GM19238 (cell line): ENCODE results near the gene SPNS3.
A peak's percentile ranks its signal among the peaks of the same experiment; 100 is the strongest.

Experiments
- DNase-seq: peaks from one replicate; pipeline ENCODE4 v3.0.0; 2011; ENCODE audit warnings: low spot score; ENCODE audit not compliant: insufficient read length

The SPNS3 gene

DNA sequence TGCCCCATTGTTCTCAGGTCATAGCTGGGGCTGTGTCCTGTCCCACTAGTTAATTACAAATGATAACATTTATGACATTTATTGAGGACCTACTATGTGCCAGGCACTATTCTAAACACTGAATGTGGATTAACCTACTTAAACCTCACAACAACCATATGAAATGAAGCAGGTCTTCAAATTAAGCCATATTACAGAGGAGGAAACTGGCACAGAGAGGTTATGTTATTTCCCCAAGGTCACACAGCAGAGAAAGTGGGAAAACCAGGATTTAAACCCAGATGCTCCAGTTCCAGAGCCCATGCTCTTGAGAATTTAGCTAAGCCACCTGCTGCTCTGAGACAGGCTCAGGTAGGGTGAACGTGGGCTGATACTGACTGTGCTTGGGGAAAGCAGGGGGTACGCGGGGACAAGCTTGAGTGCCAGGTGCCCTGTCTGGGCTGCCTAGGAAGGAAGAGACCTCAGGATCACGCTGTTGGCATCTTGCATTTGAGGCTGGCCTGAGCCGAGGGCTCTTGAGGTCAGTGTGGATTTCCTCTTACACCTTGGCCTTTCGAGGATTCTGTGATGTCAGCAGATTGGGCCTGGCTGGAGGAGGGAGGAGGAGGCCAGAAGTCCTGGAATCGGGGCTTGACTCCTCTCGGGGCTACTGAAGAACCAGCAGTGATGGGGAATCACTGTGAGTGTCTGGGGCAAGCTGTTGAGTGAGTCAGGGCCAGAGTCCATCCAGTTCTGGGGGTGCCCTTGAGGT is 73.8 kb downstream of the SPNS3 start:
- no peak for DNase-seq

DNA sequence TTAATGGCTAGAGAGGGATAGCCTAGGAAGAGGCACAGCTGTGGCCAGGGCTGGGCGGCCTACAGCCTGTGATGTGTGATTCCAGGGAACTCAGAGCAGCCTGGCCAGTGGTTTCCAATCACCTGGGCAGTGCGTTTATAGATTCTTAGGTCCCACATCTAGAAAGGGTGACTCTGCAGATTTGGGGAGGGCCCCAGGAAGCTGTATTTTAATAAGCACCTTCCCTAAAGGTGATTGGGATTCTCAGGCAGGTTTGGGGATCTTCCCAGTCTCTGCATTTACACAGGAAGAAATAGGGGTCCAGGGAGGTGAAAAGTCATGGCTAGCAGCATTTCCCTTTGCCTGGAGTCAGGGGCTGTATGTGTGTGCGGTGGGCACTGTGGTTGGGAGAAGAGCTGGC is 74.5 kb downstream of the SPNS3 start:
- no peak for DNase-seq

DNA sequence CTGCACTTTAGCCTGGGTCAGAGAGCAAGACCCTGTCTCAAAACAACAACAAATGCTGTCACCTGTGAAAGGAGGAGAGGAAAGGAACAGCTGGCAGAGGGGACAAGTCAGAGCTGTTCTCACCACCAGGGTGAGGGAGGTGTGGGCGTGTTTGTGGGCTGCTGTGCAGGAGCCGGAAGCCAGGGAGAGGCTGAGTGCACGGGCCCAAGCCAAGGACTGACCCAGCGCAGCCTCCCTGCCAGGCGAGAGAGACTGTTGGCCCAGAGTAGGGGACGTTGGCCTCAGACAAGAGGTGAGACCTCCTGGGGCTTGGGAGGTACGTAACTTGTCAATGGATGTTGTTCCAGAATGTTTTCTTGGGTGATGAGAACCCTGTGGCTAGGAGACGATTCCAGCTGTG is 75.7 kb downstream of the SPNS3 start:
- DNase-seq = peak; percentile 69

DNA sequence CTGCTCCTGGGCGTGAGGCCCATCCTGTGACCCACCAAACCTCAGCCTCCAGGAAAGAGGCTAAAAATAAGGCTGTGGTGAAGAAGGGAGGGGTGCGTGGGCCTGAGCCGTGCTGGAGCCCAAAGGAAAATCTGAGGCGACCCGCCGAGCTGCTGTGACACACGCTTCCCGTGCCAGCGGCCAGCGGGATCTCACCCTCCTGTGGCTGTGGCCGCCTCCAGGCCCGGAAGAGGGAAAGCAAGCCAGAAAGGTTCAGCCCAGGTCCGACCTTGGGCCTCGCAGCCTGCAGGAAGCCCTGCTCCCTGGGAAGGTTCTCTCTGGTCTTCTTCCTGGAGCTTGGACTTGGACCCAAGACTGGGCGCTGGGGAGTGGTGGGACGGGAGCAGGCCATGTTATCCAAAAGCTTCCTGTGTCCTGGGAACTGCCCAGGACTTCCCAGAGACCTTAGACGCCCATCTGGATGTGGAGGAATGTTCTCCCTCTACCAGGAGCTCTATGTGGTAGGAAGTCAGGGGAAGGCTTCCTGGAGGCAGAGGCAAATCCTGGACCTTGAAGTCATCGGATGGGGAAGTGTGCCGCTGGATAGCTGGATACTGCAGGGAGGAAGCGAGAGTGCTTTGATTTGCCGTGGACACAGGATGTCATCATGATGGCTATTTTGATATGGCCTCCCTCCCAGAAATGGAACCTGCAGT is 76.3 kb downstream of the SPNS3 start:
- DNase-seq = no peak

DNA sequence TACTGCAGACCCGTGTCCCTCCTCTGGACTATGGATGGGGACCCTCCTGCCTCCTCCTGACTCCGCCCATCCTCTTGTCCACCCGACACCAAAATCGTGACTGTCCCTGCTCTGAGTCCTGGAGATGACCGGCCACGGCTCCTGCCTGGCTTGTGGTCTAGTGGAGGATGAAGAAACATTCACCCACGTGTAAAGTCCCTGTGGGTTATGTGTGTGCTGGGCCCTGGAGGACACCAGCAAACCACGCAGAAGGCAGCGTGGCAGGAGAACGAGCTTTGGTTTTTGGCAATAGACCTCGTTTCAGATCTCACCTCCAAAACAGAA is 76.8 kb downstream of the SPNS3 start:
- no peak for DNase-seq

DNA sequence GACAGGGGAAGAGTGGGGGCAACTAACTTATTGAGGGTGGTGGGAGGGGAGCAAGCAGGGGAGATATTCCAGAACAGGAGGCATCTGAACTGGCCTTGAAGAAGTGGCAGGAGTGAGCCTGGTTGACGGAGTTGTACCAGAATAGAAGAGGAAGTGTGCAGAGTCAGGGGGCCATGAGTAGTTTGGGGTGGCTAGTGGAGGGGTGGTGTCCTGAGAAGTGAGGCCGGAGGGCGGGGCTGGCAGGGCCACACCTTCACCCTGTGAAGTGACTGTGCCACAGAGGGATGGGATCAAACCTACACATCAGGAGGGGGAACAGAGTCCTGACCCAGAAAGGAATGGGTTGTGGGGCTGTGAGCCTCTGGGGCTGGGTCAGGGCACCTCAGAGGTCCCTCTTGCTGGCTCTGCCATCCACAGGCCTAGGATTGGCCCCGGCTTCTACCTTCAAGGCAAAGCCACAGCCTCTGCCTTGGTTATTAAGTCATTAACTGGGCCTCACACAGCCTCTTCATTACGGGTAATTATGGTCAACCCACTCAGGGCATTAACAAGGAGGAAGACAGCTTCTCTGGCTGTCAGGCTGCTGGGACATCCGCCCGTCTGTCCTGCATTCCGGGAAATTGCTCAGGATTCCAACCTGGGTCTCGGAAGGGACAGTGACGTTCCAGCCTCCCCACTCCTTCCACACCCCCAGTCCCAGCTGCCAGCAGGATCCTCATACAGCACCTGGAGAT is 77.6 kb downstream of the SPNS3 start:
- DNase-seq = no peak

DNA sequence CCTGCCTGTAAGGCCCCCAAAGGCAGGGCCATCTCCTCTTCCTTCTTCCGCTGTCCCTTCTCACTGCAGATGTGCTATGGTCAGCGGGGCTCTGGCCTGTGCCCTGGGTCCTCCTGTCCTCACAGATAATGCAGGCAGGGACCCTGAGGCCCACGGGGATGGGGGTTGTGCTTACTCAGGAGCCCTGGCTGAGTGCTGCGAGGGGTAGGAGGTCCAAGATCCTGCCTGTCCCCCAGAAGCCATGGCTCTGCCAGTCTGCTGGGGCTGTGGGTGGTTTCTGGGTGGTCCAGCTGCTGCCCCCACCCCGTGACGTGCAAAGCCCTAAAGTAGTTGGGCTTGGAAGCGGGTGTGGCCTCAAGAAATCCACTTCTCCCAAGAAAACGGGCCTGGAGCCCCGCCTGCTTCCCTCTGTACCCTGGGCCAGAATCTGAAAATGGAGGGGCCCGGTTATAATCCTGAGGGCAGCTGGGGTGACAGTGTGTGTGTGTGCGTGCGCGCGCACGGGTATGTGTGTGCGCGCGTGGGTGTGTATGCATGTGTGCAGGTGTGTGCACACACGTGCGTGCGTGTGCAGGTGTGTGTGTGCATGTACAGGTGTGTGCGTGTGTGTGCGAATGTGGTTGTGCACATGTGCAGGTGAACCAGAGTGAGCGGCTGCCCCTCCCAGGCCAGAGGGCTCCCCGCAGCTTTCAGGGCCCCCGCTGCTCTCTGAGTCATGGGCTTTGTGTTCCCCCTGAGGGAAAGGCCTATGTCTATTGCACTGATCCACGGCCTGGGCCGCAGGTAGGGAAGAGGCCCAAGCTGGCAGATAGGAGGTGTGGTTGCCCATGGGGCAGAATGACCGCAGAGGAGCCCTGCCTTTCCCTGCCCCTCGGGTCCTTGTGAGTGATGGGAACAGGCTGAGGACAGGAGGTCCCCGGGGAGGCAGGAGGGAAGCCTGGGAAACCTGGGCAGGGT is 78.7 kb downstream of the SPNS3 start:
- DNase-seq = no peak

DNA sequence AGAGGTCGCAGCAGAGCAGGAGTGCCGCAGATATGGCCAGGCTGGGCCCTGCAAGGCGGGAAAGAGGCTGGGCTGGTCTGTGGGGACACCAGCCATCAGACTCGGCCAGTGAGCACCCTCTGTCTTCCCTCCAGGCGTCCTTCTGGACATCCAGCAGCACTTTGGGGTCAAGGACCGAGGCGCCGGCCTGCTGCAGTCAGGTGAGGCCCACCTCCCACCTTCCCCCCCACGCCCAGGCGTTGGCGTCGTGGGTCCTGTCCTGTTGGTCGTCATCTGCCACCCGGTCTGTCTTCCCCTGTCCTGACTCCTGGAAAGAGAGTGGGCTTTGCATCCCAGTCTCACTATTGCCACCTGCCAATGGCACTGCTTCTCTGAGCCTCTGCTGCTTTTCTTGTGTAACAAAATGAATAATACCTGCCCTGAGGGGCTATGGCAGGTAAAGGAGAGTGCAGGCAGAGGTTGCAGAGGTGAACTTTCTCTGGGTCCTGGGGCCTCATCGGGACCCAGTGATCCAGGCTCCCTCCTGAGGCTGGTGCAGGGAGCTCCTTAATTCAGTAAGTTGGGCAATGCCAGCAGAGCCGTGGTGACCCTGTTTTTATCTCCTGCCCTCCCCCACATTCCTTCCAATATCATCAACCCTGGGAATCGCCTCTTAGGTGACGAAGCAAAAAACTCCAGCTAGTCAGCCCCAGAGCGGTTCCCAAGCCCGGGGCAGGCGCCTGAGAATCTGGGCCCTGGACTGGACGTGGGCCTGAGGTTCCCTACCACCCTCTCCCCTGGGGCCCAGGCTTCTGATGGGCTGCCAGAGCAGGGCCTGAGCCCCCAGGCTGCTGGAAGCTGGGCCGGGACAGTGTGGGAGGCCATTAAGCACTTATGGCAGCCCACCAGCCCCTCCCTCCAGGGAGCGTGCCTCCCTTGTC is 79.6 kb downstream of the SPNS3 start:
- no peak for DNase-seq

DNA sequence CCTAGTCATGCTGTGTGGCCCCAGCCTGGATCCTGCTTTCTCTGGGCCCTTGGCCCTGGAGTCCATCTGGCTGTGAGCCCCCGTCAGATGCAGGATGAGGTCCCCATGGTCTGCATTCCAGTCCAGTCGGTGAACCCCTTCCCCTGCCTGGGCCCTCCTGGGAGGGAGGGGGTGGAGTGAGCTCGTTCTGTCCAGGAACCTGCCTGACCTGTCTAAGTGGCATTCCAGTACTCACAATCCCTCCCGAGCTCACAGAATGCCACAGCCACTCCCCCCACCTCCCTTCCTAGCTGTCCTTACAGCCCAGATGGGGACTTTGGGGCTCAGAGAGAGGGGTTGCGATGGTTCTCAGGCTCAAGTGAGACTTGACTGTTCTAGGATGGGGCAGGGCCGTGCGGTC is 80.5 kb downstream of the SPNS3 start:
- DNase-seq = no peak

DNA sequence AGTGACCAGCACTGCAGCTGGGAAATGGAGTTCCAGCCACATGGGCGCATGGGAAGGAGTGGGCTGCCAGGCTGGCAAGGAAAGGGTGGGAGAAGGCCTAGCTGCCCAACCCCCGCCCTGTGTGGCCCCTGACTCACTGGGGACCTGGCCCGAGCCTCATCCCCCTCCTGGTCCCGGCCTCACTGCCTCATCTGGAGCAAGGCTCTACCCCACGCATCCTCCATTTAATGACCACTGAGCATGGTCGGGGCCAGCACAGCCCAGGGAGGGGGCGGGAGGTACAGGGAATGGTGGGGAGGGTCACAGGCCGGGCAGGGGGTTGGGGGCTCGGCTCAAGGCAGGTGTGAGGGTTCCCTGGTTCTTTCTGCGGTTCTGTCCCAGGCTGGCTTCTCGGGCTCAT is 81.0 kb downstream of the SPNS3 start:
- no peak for DNase-seq

DNA sequence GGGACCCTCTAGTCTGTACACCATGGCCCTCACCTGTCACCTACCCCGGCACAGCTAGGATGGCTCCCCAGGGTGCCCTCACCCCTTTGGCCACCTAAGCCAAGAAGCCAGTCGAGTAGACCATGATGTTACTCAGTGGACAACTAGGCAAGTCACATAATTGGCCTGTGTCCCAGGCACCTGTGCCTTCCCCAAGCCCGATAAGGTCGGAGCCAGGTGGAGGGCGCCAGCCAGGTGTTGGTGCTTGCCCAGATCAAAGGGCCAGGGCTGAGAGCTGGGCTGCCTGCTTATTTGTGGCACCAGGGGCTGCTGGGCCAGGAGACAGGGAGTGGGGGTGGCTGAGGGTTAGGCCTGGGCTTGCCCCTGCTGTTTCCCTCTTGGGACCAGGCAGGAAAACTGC is 81.8 kb downstream of the SPNS3 start:
- DNase-seq = no peak

DNA sequence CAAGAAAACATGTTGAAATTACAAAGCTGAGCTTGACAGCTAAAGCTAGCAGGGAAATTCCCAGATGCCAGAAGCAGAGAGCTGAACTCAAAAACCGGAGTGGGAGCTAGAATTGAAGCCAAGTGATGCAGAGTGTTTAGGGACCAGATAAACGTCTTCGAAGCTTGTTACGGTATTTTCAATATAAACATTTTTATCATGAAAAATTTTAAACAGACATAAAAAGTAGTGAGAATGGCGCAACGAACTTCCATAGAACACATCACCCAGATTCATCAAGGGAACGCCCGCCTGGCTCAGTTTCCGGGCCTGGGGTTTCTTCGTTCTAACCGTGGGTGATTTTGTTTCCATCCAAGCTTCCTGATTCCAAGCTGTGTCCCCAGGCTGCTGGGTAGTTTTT is 83.0 kb downstream of the SPNS3 start:
- no peak for DNase-seq

DNA sequence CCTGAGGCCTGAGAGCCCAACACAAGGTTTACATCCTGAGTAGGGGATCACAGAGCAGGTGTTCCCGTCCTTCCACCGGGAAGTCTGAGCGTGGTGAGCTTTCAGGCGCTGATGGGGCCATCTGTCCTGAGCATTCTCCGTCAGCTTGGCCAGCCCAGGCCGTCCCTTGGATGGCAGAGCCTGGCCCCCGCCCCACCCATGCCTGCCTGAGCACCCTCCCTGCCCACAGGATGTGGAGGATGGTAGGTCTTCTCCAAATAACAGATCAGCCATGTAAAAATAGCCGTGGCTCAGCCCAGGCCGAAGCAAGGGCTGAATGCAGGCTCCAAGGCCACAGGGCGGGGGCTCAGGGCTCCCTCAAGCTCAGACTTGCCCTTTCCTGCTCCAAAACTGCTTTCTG is 85.2 kb downstream of the SPNS3 start:
- DNase-seq = no peak

DNA sequence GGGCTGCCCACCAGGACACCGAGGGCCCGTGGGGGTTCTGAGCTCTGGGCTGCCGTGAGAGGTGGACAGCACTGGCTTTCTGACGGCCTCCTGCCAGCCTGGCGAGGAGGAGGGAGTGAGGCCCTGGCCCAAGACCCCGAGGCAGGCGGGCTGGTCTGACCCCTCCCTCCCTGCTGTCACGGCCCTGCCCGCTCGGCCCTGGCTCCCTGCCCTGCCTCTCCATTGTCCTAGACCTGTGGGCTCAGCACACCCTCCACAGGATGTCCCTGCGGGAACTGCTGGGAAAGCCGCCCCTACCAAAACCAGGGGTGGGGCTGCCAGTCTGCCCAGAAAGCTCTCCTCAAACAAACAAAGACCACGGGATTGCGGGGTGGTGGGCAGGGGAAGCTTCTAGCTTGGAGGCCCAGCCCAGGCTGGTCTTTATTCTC is 85.6 kb downstream of the SPNS3 start:
- DNase-seq = no peak

DNA sequence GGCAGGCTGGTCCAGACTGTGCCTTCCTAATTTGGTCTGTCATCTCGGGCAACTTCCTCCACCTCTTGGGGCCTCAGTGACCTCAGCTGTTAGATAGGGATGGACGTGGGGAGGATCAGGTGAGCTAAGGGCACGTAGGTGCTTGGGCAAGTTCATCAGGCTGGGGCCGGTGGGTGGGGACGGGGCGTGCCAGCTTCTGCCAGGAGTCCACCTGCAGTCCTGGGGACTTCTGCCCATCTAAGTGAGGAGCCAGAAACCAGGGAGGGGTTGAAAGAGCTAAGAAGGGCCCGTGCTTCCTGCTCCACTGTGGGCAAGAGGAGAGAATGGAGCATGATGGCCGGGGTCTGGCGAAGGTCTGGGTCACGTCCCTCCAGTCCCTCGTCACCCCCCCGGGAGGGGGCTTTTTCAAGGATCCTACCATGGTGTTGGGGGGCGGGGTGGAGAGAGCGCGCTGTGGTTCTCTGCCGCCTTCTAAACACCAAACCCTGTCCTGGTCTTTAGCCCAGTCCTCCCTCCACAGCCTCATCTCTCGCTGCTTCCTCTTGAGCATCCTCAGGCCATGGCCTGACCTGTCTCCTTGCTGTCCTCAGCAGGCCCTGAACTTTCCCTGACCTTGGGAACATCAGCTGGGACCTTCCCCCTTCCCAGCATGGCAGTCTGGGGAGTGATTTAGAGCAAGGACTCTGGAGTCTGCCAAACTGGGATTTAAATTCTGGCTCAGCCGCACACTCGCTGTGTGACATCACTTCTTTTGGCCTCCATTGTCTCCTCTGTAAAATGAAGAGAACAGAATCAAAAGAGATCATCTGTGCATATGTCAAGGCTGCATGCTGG is 86.5 kb downstream of the SPNS3 start:
- DNase-seq = no peak

DNA sequence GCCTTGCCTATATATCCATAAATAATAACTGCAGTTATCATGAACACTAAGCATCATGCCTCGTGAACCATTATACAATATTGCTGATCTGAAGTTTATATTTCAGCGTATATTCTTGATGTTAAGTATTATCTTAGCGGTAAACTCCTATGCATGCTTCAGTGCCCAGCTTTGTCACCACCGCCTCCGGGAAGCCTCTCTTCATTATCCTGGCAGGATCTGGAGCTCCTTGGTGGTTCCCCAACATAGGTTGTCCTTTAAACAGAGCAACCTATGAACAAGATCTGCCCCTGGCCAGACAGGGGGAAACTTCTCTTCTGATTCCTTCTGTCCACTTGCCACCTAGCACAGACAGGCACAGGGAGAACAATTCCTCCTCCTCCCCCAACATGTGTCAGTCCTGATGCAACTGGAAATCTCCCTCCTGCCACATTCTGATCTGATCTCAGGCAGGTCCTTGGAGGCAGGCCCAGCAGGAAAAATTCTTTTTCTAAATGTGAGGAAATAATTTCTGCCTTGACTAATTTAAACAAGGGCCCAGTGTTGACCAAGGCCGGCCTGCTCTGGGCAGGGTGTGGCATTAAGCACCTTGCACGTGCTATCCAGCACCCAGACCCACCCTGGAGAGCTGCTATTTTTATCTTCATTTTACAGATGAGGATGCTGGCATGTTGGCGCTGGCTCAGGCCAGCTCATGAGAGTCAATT is 87.3 kb downstream of the SPNS3 start:
- no peak for DNase-seq

DNA sequence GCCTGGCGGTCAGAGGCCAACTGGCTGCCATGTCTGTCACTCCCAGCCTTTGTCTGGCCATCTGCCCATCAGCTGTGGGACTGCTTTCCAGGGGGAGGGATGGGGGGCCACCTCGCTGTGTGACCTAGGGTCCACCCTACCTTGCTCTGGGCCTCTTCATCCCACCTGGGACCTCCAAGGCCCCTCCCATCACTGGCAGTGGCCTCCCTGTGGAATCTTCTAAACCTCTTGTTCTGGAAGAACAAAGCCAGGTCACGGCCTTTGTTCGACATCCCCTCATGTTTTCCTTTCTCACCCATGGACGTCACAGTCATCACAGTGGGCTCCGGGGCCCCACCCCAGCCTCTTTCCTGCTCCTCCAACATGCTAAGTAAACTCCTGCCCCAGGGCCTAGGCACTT is 88.9 kb downstream of the SPNS3 start:
- DNase-seq = no peak

DNA sequence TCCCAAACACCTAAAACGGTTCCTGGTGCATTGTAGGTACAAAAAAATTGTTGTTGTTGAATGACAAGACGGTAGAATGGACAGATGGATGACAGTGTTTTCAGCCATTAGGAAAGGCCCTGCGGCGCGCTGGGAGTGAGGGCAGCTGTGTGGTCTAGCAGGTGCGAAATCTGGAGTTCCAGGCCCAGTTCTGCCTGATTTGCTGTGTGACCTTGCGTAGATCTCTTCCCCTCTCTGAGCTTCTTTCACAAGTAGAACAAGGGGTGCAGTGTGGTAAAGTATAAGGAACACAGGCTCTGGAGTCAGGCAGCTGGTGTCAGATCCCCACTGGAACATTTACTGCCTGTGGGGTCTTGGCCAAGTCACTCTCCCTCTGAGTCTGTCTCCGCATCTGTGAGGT is 90.2 kb downstream of the SPNS3 start:
- DNase-seq = no peak
